Neural progenitor cell (in vitro differentiated cells): Measurements from ENCODE around the gene TMED9. TPM values are rescaled to one million over a fixed set of nuclear protein-coding genes. Genes with fewer than 3 reads are reported as not detected.

Source experiments
- DNase-seq: peaks from one replicate; pipeline ENCODE4 v3.0.0-alpha.2; 2016; ENCODE audit warnings: low spot score
- H2AFZ ChIP-seq: fragments of 200-600 bp; sonication (generic); replicated peaks from 2 replicates; pipeline ENCODE4 v1.6.1; 2016; ENCODE audit warnings: antibody characterized with exemption
- H3F3A ChIP-seq: fragments of 200-600 bp; sonication (generic); 2 replicates; pipeline ENCODE4 v1.6.1; 2016; ENCODE audit warnings: antibody characterized with exemption, low read depth
- H3K27ac ChIP-seq: fragments of 200-600 bp; sonication (generic); 2 replicates; pipeline ENCODE4 v1.5.1; 2016; ENCODE audit warnings: mild to moderate bottlenecking
- H3K27me3 ChIP-seq: fragments of 200-600 bp; sonication (generic); 2 replicates; pipeline ENCODE4 v1.6.1; 2016; ENCODE audit warnings: mild to moderate bottlenecking, moderate library complexity
- H3K36me3 ChIP-seq: fragments of 200-600 bp; sonication (generic); 2 replicates; pipeline ENCODE4 v1.5.1; 2016
- H3K4me1 ChIP-seq: fragments of 200-600 bp; sonication (generic); 2 replicates; pipeline ENCODE4 v1.6.1; 2016; ENCODE audit warnings: mixed run types
- H3K4me2 ChIP-seq: fragments of 200-600 bp; sonication (generic); 2 replicates; pipeline ENCODE4 v1.6.1; 2016
- H3K4me3 ChIP-seq: fragments of 200-600 bp; sonication (generic); 2 replicates; pipeline ENCODE4 v1.5.1; 2016
- H3K79me2 ChIP-seq: fragments of 200-600 bp; sonication (generic); 2 replicates; pipeline ENCODE4 v1.6.1; 2016; ENCODE audit warnings: low read depth
- H3K9ac ChIP-seq: fragments of 200-600 bp; sonication (generic); 2 replicates; pipeline ENCODE4 v1.6.1; 2016
- H3K9me3 ChIP-seq: fragments of 200-600 bp; sonication (generic); 2 replicates; pipeline ENCODE4 v1.5.1; 2016; ENCODE audit warnings: low read depth
- H4K20me1 ChIP-seq: fragments of 200-600 bp; sonication (generic); 2 replicates; pipeline ENCODE4 v1.6.1; 2016; ENCODE audit warnings: low read depth
- H3K27ac Mint-ChIP-seq: 3 replicates; pipeline ENCODE4 v1.8.0; 2021; ENCODE audit warnings: mixed read lengths
- H3K27me3 Mint-ChIP-seq: 2 replicates; pipeline ENCODE4 v1.8.0; 2022; ENCODE audit warnings: low read depth, mild to moderate bottlenecking, inconsistent platforms, moderate library complexity, mixed read lengths; ENCODE audit not compliant: insufficient read depth
- H3K36me3 Mint-ChIP-seq: 3 replicates; pipeline ENCODE4 v1.8.0; 2021; ENCODE audit warnings: mixed read lengths
- H3K4me1 Mint-ChIP-seq: 3 replicates; pipeline ENCODE4 v1.8.0; 2021; ENCODE audit warnings: mixed read lengths
- H3K4me3 Mint-ChIP-seq: 3 replicates; pipeline ENCODE4 v1.8.0; 2021; ENCODE audit warnings: mild to moderate bottlenecking, moderate library complexity, mixed read lengths
- H3K9me3 Mint-ChIP-seq: 3 replicates; pipeline ENCODE4 v1.8.0; 2020; ENCODE audit warnings: mixed read lengths
- CTCF ChIP-seq: fragments of 200-600 bp; sonication (generic); IDR thresholded peaks from 2 replicates; pipeline ENCODE4 v1.5.1; 2017; ENCODE audit warnings: antibody characterized with exemption, mild to moderate bottlenecking
- EZH2 ChIP-seq: fragments of 200-600 bp; sonication (generic); IDR thresholded peaks from 2 replicates; pipeline ENCODE4 v1.6.1; 2017; ENCODE audit warnings: antibody characterized with exemption, mild to moderate bottlenecking, moderate library complexity
- EZH2phosphoT487 ChIP-seq: fragments of 200-600 bp; sonication (generic); IDR thresholded peaks from 2 replicates; pipeline ENCODE4 v1.6.1; 2017; ENCODE audit warnings: antibody characterized with exemption
- total RNA-seq: library from RNA; depleted of rRNA; stranded (reverse); fragments of >200 nt; gene quantifications from 2 replicates; pipeline ENCODE4 v1.2.3, GENCODE V29; 2015; ENCODE audit warnings: low replicate concordance

Gene TMED9
- total RNA-seq, 1 donor from 2014 or later, result 30.9 TPM

GRCh38 chr5:177553671-177554429, 38.2 kb upstream of the TMED9 start:
- peaks cover 7% of the 10 kb centered on the region for H3K36me3 Mint-ChIP-seq
- Histone ChIP-seq H3K27ac (no peak overlapping the region), H3K36me3 (no peaks in the 10 kb centered on the region), H3K4me1 (peaks cover 12% of the 10 kb centered on the region), H3F3A (peaks cover 11% of the 10 kb centered on the region), H3K4me3 (peak overlapping the region; percentile 91), H3K27me3 (no peaks in the 10 kb centered on the region), H3K9me3 (no peaks in the 10 kb centered on the region), H4K20me1 (peaks cover 48% of the 10 kb centered on the region), H3K9ac (peak overlapping the region; percentile 77), H2AFZ (peak overlapping the region; percentile 43), H3K79me2 (peaks cover 51% of the 10 kb centered on the region), H3K4me2 (peak overlapping the region; percentile 83)
- DNase-seq, result peak; percentile 49
- no peaks in the 10 kb centered on the region for H3K9me3 Mint-ChIP-seq
- no peak overlapping the region for H3K27ac Mint-ChIP-seq
- peaks cover 20% of the 10 kb centered on the region for H3K4me1 Mint-ChIP-seq
- peaks cover 2% of the 10 kb centered on the region for H3K27me3 Mint-ChIP-seq
- TF ChIP-seq EZH2phosphoT487 (no peak), EZH2 (no peak), CTCF (no peak)
- peak overlapping the region; percentile 88 for H3K4me3 Mint-ChIP-seq

- H3K4me3 ChIP-seq, result peak within 1 kb of the TSS; percentile 91
- H3K9ac ChIP-seq, result peak within 1 kb of the TSS; percentile 77
- Mint-ChIP-seq H3K4me1 (peaks cover 23% of the 10 kb centered on the region), H3K9me3 (peaks cover 1% of the 10 kb centered on the region), H3K4me3 (peak within 1 kb of the TSS; percentile 88), H3K27me3 (peaks cover 2% of the 10 kb centered on the region), H3K27ac (peak within 1 kb of the TSS; percentile 11), H3K36me3 (peaks cover 6% of the 10 kb centered on the region)
- TF ChIP-seq EZH2phosphoT487 (no peak), EZH2 (no peak), CTCF (peak; percentile 33)
- DNase-seq, result peak; percentile 97
- H2AFZ ChIP-seq, result peak within 1 kb of the TSS; percentile 86
- H3K27me3 ChIP-seq, result no peaks in the 10 kb centered on the region
- peaks cover 42% of the 10 kb centered on the region for H4K20me1 ChIP-seq
- no peak within 1 kb of the TSS for H3K27ac ChIP-seq
- peaks cover 12% of the 10 kb centered on the region for H3K4me1 ChIP-seq
- peaks cover 46% of the 10 kb centered on the region for H3K79me2 ChIP-seq
- no peaks in the 10 kb centered on the region for H3K36me3 ChIP-seq
- H3K4me2 ChIP-seq, result peak within 1 kb of the TSS; percentile 83
- H3F3A ChIP-seq, result peaks cover 11% of the 10 kb centered on the region
- H3K9me3 ChIP-seq, result no peaks in the 10 kb centered on the region
Observed at GRCh38 chr5:177554474-177555111, 37.4 kb upstream of the TMED9 start, which contains the start of gene FAM193B. Gene FAM193B (minus strand): TSS chr5:177554563. CDS start chr5:177554458, 105 bp downstream.

GRCh38 chr5:177555228-177555627, 36.8 kb upstream of the TMED9 start:
- peaks cover 2% of the 10 kb centered on the region for H3K9me3 Mint-ChIP-seq
- Histone ChIP-seq H3K9ac (no peak overlapping the region), H3K79me2 (peaks cover 39% of the 10 kb centered on the region), H3K36me3 (no peaks in the 10 kb centered on the region), H3K4me2 (peak overlapping the region; percentile 75), H3F3A (peaks cover 11% of the 10 kb centered on the region), H3K4me1 (peaks cover 12% of the 10 kb centered on the region), H3K9me3 (no peaks in the 10 kb centered on the region), H4K20me1 (peaks cover 37% of the 10 kb centered on the region), H3K27me3 (no peaks in the 10 kb centered on the region), H2AFZ (no peak overlapping the region), H3K27ac (no peak overlapping the region), H3K4me3 (no peak overlapping the region)
- DNase-seq, result no peak
- no peak overlapping the region for H3K27ac Mint-ChIP-seq
- H3K36me3 Mint-ChIP-seq, result peaks cover 5% of the 10 kb centered on the region
- peaks cover 24% of the 10 kb centered on the region for H3K4me1 Mint-ChIP-seq
- TF ChIP-seq EZH2 (no peak), CTCF (no peak), EZH2phosphoT487 (no peak)
- peak overlapping the region; percentile 84 for H3K4me3 Mint-ChIP-seq
- peaks cover 2% of the 10 kb centered on the region for H3K27me3 Mint-ChIP-seq
